H1 (cell line): ENCODE results near the gene CERS3. TPM values are rescaled to one million over a fixed set of nuclear protein-coding genes. Genes with fewer than 3 reads are reported as not detected.

Experiments
- CTCF ChIA-PET: fragments of 300-600 bp; sonication (Branson Sonifier 250); formaldehyde crosslinking; loops from one replicate; lab custom pipeline; 2021; ENCODE audit not compliant: partially characterized antibody; lab: Charles Lee
- POLR2A ChIA-PET: fragments of 300-600 bp; sonication (Branson Sonifier 250); formaldehyde crosslinking; loops from one replicate; lab custom pipeline; 2021; ENCODE audit warnings: inconsistent platforms; ENCODE audit not compliant: partially characterized antibody; lab: Charles Lee
- DNase-seq, 2 experiments: peaks; one replicate each; pipeline versions ENCODE4 v3.0.0 to v3.0.0-alpha.2; 2010 to 2022; ENCODE audit warnings: low spot score in 2 of 2, low read depth in 1 of 2, mixed read lengths in 1 of 2
- FAIRE-seq: peaks from 2 replicates; lab custom pipeline; 2011; peaks lifted over from hg19 to GRCh38; lab: Jason Lieb, UNC
- H2AFZ ChIP-seq: 2 replicates; pipeline ENCODE4 v1.8.1; 2012; ENCODE audit warnings: low read length, inconsistent platforms
- H2AK5ac ChIP-seq: 2 replicates; pipeline ENCODE4 v1.6.1; 2013; ENCODE audit warnings: low read depth, low read length
- H2BK120ac ChIP-seq: replicated peaks from 2 replicates; pipeline ENCODE3; 2013; ENCODE audit warnings: low read depth, low read length, inconsistent platforms
- H2BK12ac ChIP-seq: 2 replicates; pipeline ENCODE4 v1.6.1; 2013; ENCODE audit warnings: low read depth, low read length
- H2BK15ac ChIP-seq: 2 replicates; pipeline ENCODE4 v1.6.1; 2013; ENCODE audit warnings: low read length
- H2BK20ac ChIP-seq: 2 replicates; pipeline ENCODE4 v1.6.1; 2013; ENCODE audit warnings: low read length
- H2BK5ac ChIP-seq: 2 replicates; pipeline ENCODE4 v1.6.1; 2013; ENCODE audit warnings: low read depth, low read length
- H3K14ac ChIP-seq: 2 replicates; pipeline ENCODE4 v1.6.1; 2013; ENCODE audit warnings: inconsistent platforms; ENCODE audit not compliant: insufficient read length
- H3K18ac ChIP-seq: 2 replicates; pipeline ENCODE4 v1.6.1; 2013; ENCODE audit warnings: low read length; ENCODE audit errors: extremely low read depth
- H3K23ac ChIP-seq: 2 replicates; pipeline ENCODE4 v1.6.1; 2013; ENCODE audit warnings: inconsistent platforms; ENCODE audit not compliant: insufficient read length
- H3K23me2 ChIP-seq: 2 replicates; pipeline ENCODE4 v1.6.1; 2013; ENCODE audit warnings: low read depth, low read length
- H3K27ac ChIP-seq: 2 replicates; pipeline ENCODE4 v1.6.1; 2011; ENCODE audit warnings: low read depth, low read length, inconsistent platforms
- H3K27me3 ChIP-seq, 4 experiments: replicated peaks in 1 of 4; 1 replicate in 1 of 4; 2 replicates in 3 of 4; pipeline versions ENCODE4 v1.6.1 to v1.8.1; 2011 to 2013; ENCODE audit warnings: low read length in 3 of 4, mild to moderate bottlenecking in 3 of 4, inconsistent platforms in 2 of 4, mixed read lengths in 2 of 4, moderate library complexity in 1 of 4; ENCODE audit not compliant: control insufficient read depth in 3 of 4, insufficient read depth in 3 of 4; ENCODE audit errors: extremely low read depth in 1 of 4
- H3K36me3 ChIP-seq, 4 experiments: 2 replicates each; pipeline versions ENCODE4 v1.6.1 to v1.8.1; 2011 to 2013; ENCODE audit warnings: mild to moderate bottlenecking in 4 of 4, low read length in 3 of 4, moderate library complexity in 2 of 4, control low read depth in 1 of 4, inconsistent platforms in 1 of 4; ENCODE audit not compliant: insufficient read depth in 4 of 4, control insufficient read depth in 2 of 4
- H3K4ac ChIP-seq: replicated peaks from 2 replicates; pipeline ENCODE3; 2013; ENCODE audit warnings: low read length, low read depth, mixed read lengths, inconsistent platforms; ENCODE audit not compliant: insufficient read length
- H3K4me1 ChIP-seq, 4 experiments: replicated peaks in 1 of 4; 1 replicate in 1 of 4; 2 replicates in 3 of 4; pipeline versions ENCODE4 v1.6.1 to v1.8.1; 2011 to 2013; ENCODE audit warnings: low read length in 3 of 4, inconsistent platforms in 2 of 4, mixed read lengths in 1 of 4; ENCODE audit not compliant: insufficient read depth in 4 of 4, control insufficient read depth in 3 of 4
- H3K4me2 ChIP-seq, 2 experiments: 2 replicates each; pipeline versions ENCODE4 v1.6.1 to v1.8.1; 2011 to 2013; ENCODE audit warnings: low read depth in 2 of 2, low read length in 2 of 2, control low read depth in 1 of 2, inconsistent platforms in 1 of 2, mild to moderate bottlenecking in 1 of 2; ENCODE audit not compliant: insufficient read depth in 1 of 2
- H3K4me3 ChIP-seq, 4 experiments: fragments of 200-600, 300-600 bp in 1 of 4; sonication (generic), shearing (Covaris generic), sonication (Bioruptor Twin) in 1 of 4; 2 replicates each; pipeline versions ENCODE4 v1.5.1 to v1.8.1; 2011 to 2016; ENCODE audit warnings: low read length in 4 of 4, low read depth in 3 of 4, control low read depth in 2 of 4, inconsistent platforms in 2 of 4, mild to moderate bottlenecking in 2 of 4, mixed read lengths in 1 of 4, moderate library complexity in 1 of 4; ENCODE audit not compliant: insufficient read depth in 2 of 4; ENCODE audit errors: extremely low read depth in 1 of 4
- H3K56ac ChIP-seq: replicated peaks from 2 replicates; pipeline ENCODE3; 2013; ENCODE audit warnings: low read depth, mild to moderate bottlenecking, mixed read lengths, low read length, inconsistent platforms; ENCODE audit not compliant: insufficient read length
- H3K79me1 ChIP-seq: 2 replicates; pipeline ENCODE4 v1.6.1; 2013; ENCODE audit warnings: low read depth, low read length, control low read depth
- H3K79me2 ChIP-seq, 2 experiments: 2 replicates each; pipeline versions ENCODE4 v1.6.1 to v1.8.1; 2012 to 2013; ENCODE audit warnings: low read length in 2 of 2, mild to moderate bottlenecking in 2 of 2, inconsistent platforms in 1 of 2; ENCODE audit not compliant: insufficient read depth in 2 of 2, control insufficient read depth in 1 of 2
- H3K9ac ChIP-seq, 4 experiments: replicated peaks in 1 of 4; 1 replicate in 1 of 4; 2 replicates in 3 of 4; pipeline versions ENCODE4 v1.6.1 to v1.8.1; 2011 to 2013; ENCODE audit warnings: low read depth in 3 of 4, low read length in 3 of 4, control low read depth in 2 of 4, mild to moderate bottlenecking in 2 of 4, moderate library complexity in 2 of 4, inconsistent platforms in 1 of 4; ENCODE audit errors: extremely low read depth in 1 of 4
- H3K9me3 ChIP-seq, 2 experiments: 2 replicates each; pipeline versions ENCODE4 v1.6.1 to v1.8.1; 2012 to 2013; ENCODE audit warnings: mild to moderate bottlenecking in 2 of 2, moderate library complexity in 2 of 2, control low read depth in 1 of 2, inconsistent platforms in 1 of 2, low read depth in 1 of 2, low read length in 1 of 2, mixed read lengths in 1 of 2; ENCODE audit not compliant: insufficient read depth in 2 of 2
- H4K20me1 ChIP-seq, 2 experiments: replicated peaks in 1 of 2; 2 replicates each; pipeline versions ENCODE3 to v1.8.1; 2011 to 2013; ENCODE audit warnings: inconsistent platforms in 2 of 2, low read length in 2 of 2, mild to moderate bottlenecking in 1 of 2; ENCODE audit not compliant: insufficient read depth in 2 of 2, control insufficient read depth in 1 of 2
- H4K5ac ChIP-seq: 2 replicates; pipeline ENCODE4 v1.6.1; 2013; ENCODE audit warnings: low read length, low read depth, mixed read lengths, inconsistent platforms; ENCODE audit not compliant: insufficient read length
- H4K8ac ChIP-seq: 2 replicates; pipeline ENCODE4 v1.8.0; 2013; ENCODE audit warnings: mild to moderate bottlenecking, moderate library complexity, low read length, inconsistent platforms; ENCODE audit not compliant: insufficient read depth; ENCODE audit errors: extremely low read depth
- H4K91ac ChIP-seq: replicated peaks from 2 replicates; pipeline ENCODE3; 2013; ENCODE audit warnings: low read length, mixed read lengths, inconsistent platforms; ENCODE audit not compliant: insufficient read length
- BACH1 ChIP-seq: IDR thresholded peaks from 2 replicates; pipeline ENCODE4 v1.6.1; 2012; ENCODE audit warnings: low read length, improper control_type of control experiment
- CBX8 ChIP-seq: fragments of 300-800, 300-1000 bp; sonication (generic); IDR thresholded peaks from 2 replicates; pipeline ENCODE4 v1.7.1; 2016; ENCODE audit warnings: low read depth, low read length, borderline replicate concordance
- EP300 ChIP-seq, 2 experiments: IDR thresholded peaks; 1 replicate in 1 of 2; 2 replicates in 1 of 2; pipeline ENCODE4 v1.6.1; 2011 to 2012; ENCODE audit warnings: low read depth in 2 of 2, low read length in 2 of 2, mild to moderate bottlenecking in 2 of 2, borderline replicate concordance in 1 of 2, inconsistent platforms in 1 of 2, moderate library complexity in 1 of 2
- EZH2 ChIP-seq: fragments of 200-600 bp; sonication (generic); IDR thresholded peaks from 2 replicates; pipeline ENCODE4 v1.7.1; 2012; ENCODE audit warnings: low read depth, mild to moderate bottlenecking, moderate library complexity, low read length, inconsistent platforms; ENCODE audit not compliant: severe bottlenecking
- HDAC6 ChIP-seq: IDR thresholded peaks from one replicate; pipeline ENCODE4 v1.7.1; 2012; ENCODE audit warnings: low read depth, mild to moderate bottlenecking, inconsistent platforms, low read length, moderate library complexity
- NRF1 ChIP-seq: IDR thresholded peaks from 2 replicates; pipeline ENCODE4 v1.6.1; 2011; ENCODE audit warnings: mild to moderate bottlenecking, low read depth, low read length, improper control_type of control experiment
- POLR2A ChIP-seq, 2 experiments: IDR thresholded peaks; 1 replicate in 1 of 2; 2 replicates in 1 of 2; pipeline ENCODE4 v1.6.1; 2011; ENCODE audit warnings: low read depth in 2 of 2, low read length in 2 of 2, mild to moderate bottlenecking in 2 of 2; ENCODE audit errors: control extremely low read depth in 1 of 2
- POU5F1 ChIP-seq: IDR thresholded peaks from 2 replicates; pipeline ENCODE4 v1.6.1; 2011; ENCODE audit warnings: low read depth, mild to moderate bottlenecking, low read length, moderate library complexity
- SP1 ChIP-seq: IDR thresholded peaks from 2 replicates; pipeline ENCODE4 v1.6.1; 2011; ENCODE audit warnings: low read depth, low read length
- WGBS, 2 experiments: shearing (Covaris generic) in 1 of 2; methylation state at CpG; one replicate each; pipeline versions ENCODE4 v1.1.6 to v1.1.7; 2013 to 2015; ENCODE audit warnings: low lambda C conversion rate in 2 of 2, mixed read lengths in 2 of 2, inconsistent platforms in 1 of 2, low coverage in 1 of 2, missing lambda C conversion rate in 1 of 2; ENCODE audit not compliant: insufficient replicate concordance in 2 of 2, insufficient coverage in 1 of 2, insufficient read length in 1 of 2; ENCODE audit errors: extremely low coverage in 1 of 2, missing lambda C conversion rate in 1 of 2; 5-methylcytosine and 5-hydroxymethylcytosine counted together
- polyA plus RNA-seq, 7 experiments: library from polyadenylated mRNA; depleted of rRNA in 3 of 7; stranded (reverse) in 5 of 7; unstranded in 2 of 7; fragments of >200 nt in 5 of 7; fragments of 200-250 nt in 2 of 7; gene quantifications; 1 replicate in 5 of 7; 2 replicates in 1 of 7; 4 replicates in 1 of 7; pipeline versions ENCODE4 v1.2.1 to v1.2.3, GENCODE V29; 2011 to 2013; ENCODE audit warnings: missing spikeins in 2 of 7, mixed read lengths in 2 of 7
- total RNA-seq: library from RNA; stranded (reverse); fragmentation: NEBNext Ultra II Directional; extraction: Animal tissue kit (Norgen Biotek cat#: 25700); gene quantifications from 2 replicates; pipeline ENCODE4 v1.2.1, GENCODE V29; 2021
- TF ChIP-seq, protein P1 (sequence below), 3 experiments: IDR thresholded peaks; 1 replicate in 2 of 3; 2 replicates in 1 of 3; pipeline versions ENCODE4 v1.5.1 to v1.6.1; 2011; ENCODE audit warnings: low read length in 3 of 3, mild to moderate bottlenecking in 3 of 3, inconsistent platforms in 2 of 3, low read depth in 1 of 3, moderate library complexity in 1 of 3; ENCODE audit not compliant: insufficient read depth in 1 of 3; ENCODE audit errors: control extremely low read depth in 1 of 3
- TF ChIP-seq, protein P2 (sequence below): IDR thresholded peaks from 2 replicates; pipeline ENCODE4 v1.6.1; 2011; ENCODE audit warnings: low read depth, mild to moderate bottlenecking, low read length; ENCODE audit not compliant: insufficient read depth

CERS3 gene
- total and polyA plus RNA-seq, 2 of the 8 experiments (the other 6 are each of a cell fraction or from before 2014, with no cell fraction given), result 0.62 TPM; not detected in 1

DNA sequence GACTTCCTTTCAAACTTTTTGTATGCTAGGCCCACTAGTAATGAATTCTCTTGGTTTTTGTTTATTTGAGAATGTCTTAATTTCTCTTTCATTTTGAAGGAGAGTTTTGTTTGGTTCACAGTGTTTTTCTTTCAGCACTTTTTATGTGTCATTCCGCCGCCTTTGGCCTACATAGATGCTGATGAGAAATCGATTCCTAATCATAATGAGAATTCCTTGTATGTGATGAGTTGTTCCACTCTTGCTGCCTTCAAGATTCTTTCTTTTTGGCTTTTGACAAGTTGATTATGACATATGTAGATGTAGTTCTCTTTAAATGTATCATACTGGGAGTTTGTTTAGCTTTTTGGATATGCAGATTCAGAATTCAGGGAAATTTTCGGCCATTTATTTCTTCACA lies 35.5 kb downstream of the CERS3 start:
- Histone ChIP-seq H3K9ac (no peak overlapping the region), H3K4me1 (no peaks in the 10 kb centered on the region), H2BK5ac (no peak overlapping the region), H2BK120ac (no peak overlapping the region), H2BK12ac (no peak overlapping the region), H4K91ac (no peak overlapping the region), H2AK5ac (no peak overlapping the region), H4K8ac (no peak overlapping the region), H4K5ac (no peak overlapping the region), H4K20me1 (no peaks in the 10 kb centered on the region), H2BK20ac (no peak overlapping the region), H3K79me1 (no peaks in the 10 kb centered on the region), H3K9me3 (peaks cover 22 to 25% of the 10 kb centered on the region in 2 experiments; a peak in 3 of 4 replicates), H3K79me2 (no peaks in the 10 kb centered on the region), H3K23me2 (no peaks in the 10 kb centered on the region), H3K4ac (no peak overlapping the region), H3K27ac (no peak overlapping the region), H3K27me3 (no peaks in the 10 kb centered on the region), H3K23ac (no peak overlapping the region), H3K4me2 (no peak overlapping the region), H3K14ac (no peak overlapping the region), H3K4me3 (no peak overlapping the region), H3K36me3 (no peaks in the 10 kb centered on the region), H3K56ac (no peak overlapping the region), H2BK15ac (no peak overlapping the region), H2AFZ (no peak overlapping the region), H3K18ac (no peak overlapping the region)
- DNase-seq (no peak), FAIRE-seq (no peak)
- ChIA-PET POLR2A (no interaction called here), CTCF (no interaction called here)
- 82% methylated on average over 4 of the region's 4 CpGs; no CpG with 5 or more reads in 1 of the 2 experiments for WGBS, 2 experiments
- TF ChIP-seq POLR2A (IDR thresholded peaks at IDR 0.05; ENCODE audit: control extremely low read depth in 1 of 2, low read depth in 2 of 2, low read length in 2 of 2) (no peak), SP1 (no peak), NRF1 (no peak), POU5F1 (no peak), HDAC6 (no peak), CBX8 (no peak), EP300 (IDR thresholded peaks at IDR 0.05; ENCODE audit: borderline replicate concordance in 1 of 2, low read depth in 2 of 2, low read length in 2 of 2) (no peak), BACH1 (no peak), EZH2 (no peak)
- TF ChIP-seq, protein P1, sequence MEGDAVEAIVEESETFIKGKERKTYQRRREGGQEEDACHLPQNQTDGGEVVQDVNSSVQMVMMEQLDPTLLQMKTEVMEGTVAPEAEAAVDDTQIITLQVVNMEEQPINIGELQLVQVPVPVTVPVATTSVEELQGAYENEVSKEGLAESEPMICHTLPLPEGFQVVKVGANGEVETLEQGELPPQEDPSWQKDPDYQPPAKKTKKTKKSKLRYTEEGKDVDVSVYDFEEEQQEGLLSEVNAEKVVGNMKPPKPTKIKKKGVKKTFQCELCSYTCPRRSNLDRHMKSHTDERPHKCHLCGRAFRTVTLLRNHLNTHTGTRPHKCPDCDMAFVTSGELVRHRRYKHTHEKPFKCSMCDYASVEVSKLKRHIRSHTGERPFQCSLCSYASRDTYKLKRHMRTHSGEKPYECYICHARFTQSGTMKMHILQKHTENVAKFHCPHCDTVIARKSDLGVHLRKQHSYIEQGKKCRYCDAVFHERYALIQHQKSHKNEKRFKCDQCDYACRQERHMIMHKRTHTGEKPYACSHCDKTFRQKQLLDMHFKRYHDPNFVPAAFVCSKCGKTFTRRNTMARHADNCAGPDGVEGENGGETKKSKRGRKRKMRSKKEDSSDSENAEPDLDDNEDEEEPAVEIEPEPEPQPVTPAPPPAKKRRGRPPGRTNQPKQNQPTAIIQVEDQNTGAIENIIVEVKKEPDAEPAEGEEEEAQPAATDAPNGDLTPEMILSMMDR (IDR thresholded peaks at IDR 0.05; ENCODE audit: control extremely low read depth in 1 of 3, insufficient read depth in 1 of 3, low read depth in 1 of 3, low read length in 3 of 3), result no peak
- TF ChIP-seq, protein P2, sequence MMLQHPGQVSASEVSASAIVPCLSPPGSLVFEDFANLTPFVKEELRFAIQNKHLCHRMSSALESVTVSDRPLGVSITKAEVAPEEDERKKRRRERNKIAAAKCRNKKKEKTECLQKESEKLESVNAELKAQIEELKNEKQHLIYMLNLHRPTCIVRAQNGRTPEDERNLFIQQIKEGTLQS, result no peak
